ENCODE results near the gene ITGB5. TPM values are rescaled to one million over a fixed set of nuclear protein-coding genes. Genes with fewer than 3 reads are reported as not detected.

Gene ITGB5
- total RNA-seq, 1 experiment from 2014 or later, result 116 TPM

DNA sequence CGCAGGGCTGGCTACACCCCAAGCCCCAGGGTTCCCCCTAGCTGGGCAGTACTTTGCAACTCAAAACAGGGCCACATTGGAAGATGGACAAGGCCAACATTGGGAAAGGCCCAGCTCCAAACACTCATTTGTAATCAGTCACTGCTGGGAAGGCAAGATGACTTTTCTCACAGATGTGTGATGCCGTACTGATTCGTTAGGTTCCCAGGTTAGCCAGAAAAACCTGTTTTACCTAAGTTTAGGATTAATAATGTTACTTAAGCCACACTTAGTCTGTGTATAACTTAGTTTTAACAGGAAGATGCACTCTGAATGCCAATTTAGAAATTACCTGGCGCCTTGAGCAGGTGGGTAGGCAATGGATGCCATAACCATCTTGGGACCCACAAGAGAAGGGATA lies 71.0 kb downstream of the ITGB5 start:
- CTCF ChIA-PET, result interaction anchor here (0.7 kb wide), 1 partner anchor 34 kb away, joined by 3 read pairs; no protein-coding TSS in a partner anchor

DNA sequence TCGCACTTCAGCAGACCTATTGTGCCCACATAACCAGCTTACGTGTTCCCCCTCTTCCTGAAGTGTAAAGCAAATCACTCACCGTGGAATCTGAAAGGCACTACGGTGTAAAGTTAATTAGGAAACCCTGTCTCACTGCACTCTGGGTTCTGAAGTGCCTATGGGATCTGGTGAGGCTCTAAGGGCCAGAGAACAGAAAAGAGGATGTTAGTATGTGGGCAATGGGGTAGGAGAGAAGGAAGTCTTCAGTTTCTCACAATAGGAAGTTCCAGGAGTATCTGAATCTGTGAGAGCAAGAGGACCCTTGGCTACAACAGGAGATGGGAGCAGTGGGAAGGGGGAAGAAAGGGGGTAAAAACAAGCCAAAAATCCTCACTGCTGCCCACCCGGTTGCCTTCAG lies 71.4 kb downstream of the ITGB5 start:
- peaks cover 13% of the 10 kb centered on the region for H3K36me3 ChIP-seq (ENCODE audit: insufficient read depth, low read length, poor library complexity, severe bottlenecking)
- no peak overlapping the region for H3K4me3 ChIP-seq (ENCODE audit: low read depth, low read length, poor library complexity, severe bottlenecking)
- intact Hi-C loops (cut with micrococcal nuclease; ENCODE audit: unreplicated experiment), result no loop called here
- no TSS peak for BruUV-seq (replicated peaks)
- no peak overlapping the region for H3K27ac ChIP-seq (ENCODE audit: low read depth, low read length, poor library complexity, severe bottlenecking)
- no peaks in the 10 kb centered on the region for H3K9me3 ChIP-seq (ENCODE audit: low read depth, low read length, poor library complexity, severe bottlenecking)
- TF ChIP-seq EZH2 (IDR thresholded peaks at IDR 0.05; ENCODE audit: borderline replicate concordance, low read depth, low read length, poor library complexity, severe bottlenecking) (no peak), CTCF (conservative IDR thresholded peaks at IDR 0.05; ENCODE audit: low read depth, low read length) (no peak)
- ChIA-PET CTCF (interaction anchor here (0.7 kb wide), 1 partner anchor 35 kb away, joined by 3 read pairs; no protein-coding TSS in a partner anchor), POLR2A (ENCODE audit: low non-redundant PET) (no interaction called here)
- H3K4me1 ChIP-seq (ENCODE audit: insufficient read depth, low read length, poor library complexity, severe bottlenecking), result peaks cover 13% of the 10 kb centered on the region
- H3K27me3 ChIP-seq (replicated peaks; ENCODE audit: insufficient read depth, low read depth, low read length, poor library complexity), result no peaks in the 10 kb centered on the region
- DNase-seq (ENCODE audit: low spot score), result no peak

More for the DNA sequence above, 71.0 kb downstream of the ITGB5 start:
- intact Hi-C loops (cut with micrococcal nuclease; ENCODE audit: unreplicated experiment), result no loop called here
- Histone ChIP-seq H3K4me3 (ENCODE audit: low read depth, low read length, poor library complexity, severe bottlenecking) (no peak overlapping the region), H3K36me3 (ENCODE audit: insufficient read depth, low read length, poor library complexity, severe bottlenecking) (peaks cover 13% of the 10 kb centered on the region), H3K9me3 (ENCODE audit: low read depth, low read length, poor library complexity, severe bottlenecking) (no peaks in the 10 kb centered on the region), H3K27me3 (replicated peaks; ENCODE audit: insufficient read depth, low read depth, low read length, poor library complexity) (no peaks in the 10 kb centered on the region), H3K27ac (ENCODE audit: low read depth, low read length, poor library complexity, severe bottlenecking) (no peak overlapping the region), H3K4me1 (ENCODE audit: insufficient read depth, low read length, poor library complexity, severe bottlenecking) (peaks cover 13% of the 10 kb centered on the region)
- DNase-seq (ENCODE audit: low spot score), result no peak
- no TSS peak for BruUV-seq (replicated peaks)
- TF ChIP-seq EZH2 (IDR thresholded peaks at IDR 0.05; ENCODE audit: borderline replicate concordance, low read depth, low read length, poor library complexity, severe bottlenecking), result no peak
- POLR2A ChIA-PET (ENCODE audit: low non-redundant PET), result no interaction called here

DNA sequence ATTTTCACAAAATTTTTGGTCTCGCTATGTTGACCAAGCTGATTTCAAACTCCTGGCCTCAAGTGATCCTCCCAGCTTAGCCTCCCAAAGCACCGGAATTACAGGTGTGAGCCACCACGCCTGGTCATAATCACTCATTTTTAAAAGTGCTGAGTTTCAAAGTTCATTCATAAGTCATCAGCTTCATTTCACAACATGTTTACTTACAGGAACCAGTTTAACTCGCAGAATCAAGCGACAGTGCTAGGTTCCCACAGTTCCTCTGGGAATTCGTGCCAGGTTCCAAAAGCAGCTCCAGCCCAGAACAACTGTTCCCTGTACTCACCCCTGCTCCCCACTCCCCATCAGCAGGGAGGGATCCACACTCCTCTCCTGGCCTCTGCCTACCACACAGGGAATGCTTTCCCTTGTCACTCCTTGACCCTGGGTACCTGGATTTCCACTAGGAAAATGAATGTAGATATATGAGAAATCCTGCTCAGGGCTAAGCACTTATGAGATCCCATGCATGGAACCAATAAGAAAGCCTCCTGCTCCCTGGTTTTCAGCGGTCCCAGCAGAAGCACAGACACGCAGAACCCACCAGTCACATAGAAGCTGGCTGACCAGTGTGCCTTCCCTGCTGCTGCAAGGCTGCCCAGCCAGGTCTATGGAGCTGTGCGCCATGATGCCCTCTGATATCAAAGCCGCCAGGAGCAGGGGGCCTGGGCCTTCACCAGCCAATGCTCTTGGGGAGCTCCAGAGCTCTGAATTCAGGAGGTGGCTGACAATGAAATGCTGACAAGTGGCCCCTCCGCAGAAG lies 72.3 kb downstream of the ITGB5 start:
- no peak for TF ChIP-seq EZH2 (IDR thresholded peaks at IDR 0.05; ENCODE audit: borderline replicate concordance, low read depth, low read length, poor library complexity, severe bottlenecking)
- no peak for TF ChIP-seq CTCF (conservative IDR thresholded peaks at IDR 0.05; ENCODE audit: low read depth, low read length)
- intact Hi-C loops (cut with micrococcal nuclease; ENCODE audit: unreplicated experiment), result no loop called here
- ChIA-PET POLR2A (ENCODE audit: low non-redundant PET) (no interaction called here), CTCF (interaction anchor here (0.6 kb wide), 1 partner anchor 56 kb away, joined by 5 read pairs; no protein-coding TSS in a partner anchor)
- Histone ChIP-seq H3K27ac (ENCODE audit: low read depth, low read length, poor library complexity, severe bottlenecking) (no peak overlapping the region), H3K4me3 (ENCODE audit: low read depth, low read length, poor library complexity, severe bottlenecking) (no peak overlapping the region), H3K4me1 (ENCODE audit: insufficient read depth, low read length, poor library complexity, severe bottlenecking) (peaks cover 13% of the 10 kb centered on the region), H3K27me3 (replicated peaks; ENCODE audit: insufficient read depth, low read depth, low read length, poor library complexity) (no peaks in the 10 kb centered on the region), H3K36me3 (ENCODE audit: insufficient read depth, low read length, poor library complexity, severe bottlenecking) (peaks cover 6% of the 10 kb centered on the region), H3K9me3 (ENCODE audit: low read depth, low read length, poor library complexity, severe bottlenecking) (no peaks in the 10 kb centered on the region)
- DNase-seq (ENCODE audit: low spot score), result no peak
- no TSS peak for BruUV-seq (replicated peaks)
